Measurements from ENCODE around the gene SURF4.
"Not testable (repeated sequence)": the region's sequence is repeated elsewhere in the genome, so short reads cannot be mapped to it uniquely, and the experiment has no call there.

The SURF4 gene

DNA sequence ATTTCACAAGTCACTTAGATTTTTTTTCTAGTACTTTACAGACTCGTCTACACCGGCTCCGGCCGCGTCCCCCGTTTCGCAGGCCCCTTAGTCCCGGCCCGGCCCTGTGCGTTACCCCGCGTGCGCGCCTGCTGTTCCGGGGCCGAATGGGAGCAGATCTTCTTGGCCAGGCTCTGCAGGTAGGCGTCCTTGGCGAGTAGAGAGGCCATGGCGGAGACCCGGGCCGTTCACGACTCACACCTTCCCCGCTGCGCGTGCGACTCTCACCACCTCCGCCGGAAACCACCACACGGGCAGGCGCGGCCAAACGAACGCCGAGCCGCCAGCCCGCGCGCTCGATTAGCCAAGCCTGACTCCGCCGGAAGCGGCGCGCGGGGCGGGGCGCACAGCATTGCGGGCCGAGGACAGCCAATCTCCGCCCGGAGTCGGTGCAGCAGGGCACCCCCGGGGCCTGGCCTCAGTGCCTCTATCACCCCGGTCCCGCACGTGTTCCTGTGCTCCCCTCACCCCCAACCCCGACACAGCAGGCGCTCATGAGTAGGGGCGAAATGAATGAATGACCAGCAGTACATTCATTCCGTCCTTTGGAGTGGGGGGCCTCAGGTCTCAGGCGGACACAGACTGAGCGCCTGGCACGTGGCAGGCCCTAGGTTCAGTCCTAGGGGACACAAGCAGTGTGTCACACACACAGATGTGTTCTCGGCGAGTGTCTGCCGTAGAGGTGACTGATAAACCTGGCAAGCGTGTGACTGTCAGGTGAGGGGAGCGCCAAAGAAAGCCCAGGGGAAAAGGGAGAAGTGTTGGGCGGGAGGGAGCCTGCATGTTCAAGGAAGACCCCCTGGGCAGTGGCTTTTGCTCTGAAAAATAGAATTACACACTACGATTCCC, 39.7 kb downstream of the SURF4 start, which contains the start of gene SURF6:
TSS of gene SURF6 (minus strand) at position 265 of the 888 bp plus-strand sequence. CDS start at position 209, 56 bp downstream.
- DNase-seq (ENCODE audit: low read depth in 2 of 2, low spot score in 1 of 2): peak; percentile 85 to 86

DNA sequence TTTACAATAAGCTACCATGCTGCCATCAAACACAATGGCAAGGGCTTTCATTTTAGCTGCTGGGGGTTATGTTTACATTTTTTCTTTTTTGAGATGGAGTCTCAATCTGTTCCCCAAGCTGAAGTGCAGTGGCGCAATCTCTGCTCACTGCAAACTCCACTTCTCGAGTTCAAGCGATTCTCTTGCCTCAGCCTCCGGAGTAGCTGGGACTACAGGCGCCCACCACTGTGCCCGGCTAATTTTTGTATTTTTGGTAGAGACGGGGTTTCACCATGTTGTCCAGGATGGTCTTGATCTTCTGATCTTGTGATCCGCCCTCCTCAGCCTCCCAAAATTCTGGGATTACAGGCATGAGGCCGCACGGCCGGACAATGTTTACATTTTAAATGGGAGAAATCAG, 41.0 kb downstream of the SURF4 start:
- DNase-seq (ENCODE audit: low read depth in 2 of 2, low spot score in 1 of 2): not testable (repeated sequence)

DNA sequence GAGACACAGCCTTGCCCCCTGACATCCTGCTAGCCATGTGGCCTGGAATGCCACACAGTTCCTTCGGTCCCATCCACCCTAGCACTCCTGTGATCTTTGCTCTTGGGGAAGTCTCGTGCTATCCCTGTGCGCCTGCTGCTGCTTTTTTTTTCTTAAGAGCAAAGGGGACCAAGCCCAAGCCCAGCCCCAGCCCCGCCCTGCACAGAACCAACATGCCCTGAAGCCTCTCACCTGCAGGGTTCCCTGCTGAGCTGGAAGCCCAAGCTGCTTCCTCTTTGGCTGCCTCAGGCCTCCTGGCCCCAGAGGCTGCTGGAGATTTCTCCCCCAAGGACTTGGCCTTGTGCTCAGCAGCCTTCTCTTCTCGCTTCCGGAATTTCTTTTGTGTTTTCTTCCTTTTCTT, 41.7 kb downstream of the SURF4 start:
- DNase-seq (ENCODE audit: low read depth in 2 of 2, low spot score in 1 of 2): no peak

DNA sequence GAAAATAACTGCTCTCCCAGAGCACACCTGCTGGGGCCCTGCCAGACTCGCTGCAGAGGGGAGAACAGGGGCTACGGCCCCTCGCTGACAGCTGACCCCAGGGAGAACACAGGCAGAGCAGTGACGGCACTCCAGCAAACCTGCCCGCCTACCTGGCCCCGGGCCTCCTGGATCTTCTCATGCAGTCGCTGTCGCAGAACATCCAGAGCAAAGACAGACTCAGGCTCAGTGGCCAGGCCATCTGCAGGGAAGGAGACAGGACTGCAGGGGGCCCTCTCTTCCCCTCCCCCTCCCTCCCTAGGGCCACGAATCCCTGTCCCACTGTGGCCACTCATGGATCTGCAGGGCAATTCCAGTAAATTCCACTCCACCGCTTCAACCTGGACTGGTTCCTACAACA, 42.3 kb downstream of the SURF4 start:
- no peak for DNase-seq (ENCODE audit: low read depth in 2 of 2, low spot score in 1 of 2)

DNA sequence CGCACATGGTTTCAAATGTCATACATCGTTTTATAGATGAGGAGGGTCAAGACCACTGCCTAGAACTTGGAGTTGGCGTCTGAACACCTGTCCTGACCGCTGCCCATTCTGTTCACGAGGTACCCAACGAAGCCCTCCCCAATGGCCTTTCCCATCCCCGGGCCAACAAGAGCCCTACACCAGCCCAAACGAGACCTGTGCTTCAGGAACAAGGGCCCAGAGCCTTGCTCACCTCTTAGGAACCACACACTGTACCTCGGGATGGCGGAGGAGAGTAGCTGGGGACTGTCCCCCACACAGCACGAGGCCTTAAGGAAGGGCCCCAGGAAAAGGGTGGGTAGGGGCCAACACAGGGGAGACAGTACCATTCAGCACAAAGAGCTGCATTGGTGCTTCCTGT, 42.8 kb downstream of the SURF4 start:
- no peak for DNase-seq (ENCODE audit: low read depth in 2 of 2, low spot score in 1 of 2)

DNA sequence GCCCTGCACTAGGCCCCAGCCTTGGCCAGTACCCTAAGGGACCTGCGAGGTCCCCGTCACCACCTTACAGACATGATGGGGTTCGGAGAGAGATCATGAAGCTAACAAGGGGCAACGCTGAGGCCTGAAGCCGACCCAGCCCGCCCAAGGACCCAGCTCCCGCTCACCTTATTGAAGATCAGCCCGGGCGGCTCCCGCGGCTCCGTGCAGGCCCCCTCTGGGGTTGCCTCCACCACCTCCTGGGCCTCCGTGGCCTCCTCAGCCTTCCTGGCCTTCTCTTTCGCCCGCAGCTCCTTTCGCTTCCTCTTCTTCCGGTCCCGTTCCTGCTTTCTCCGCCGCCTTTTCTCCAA, 43.5 kb downstream of the SURF4 start:
- no peak for DNase-seq (ENCODE audit: low read depth in 2 of 2, low spot score in 1 of 2)

DNA sequence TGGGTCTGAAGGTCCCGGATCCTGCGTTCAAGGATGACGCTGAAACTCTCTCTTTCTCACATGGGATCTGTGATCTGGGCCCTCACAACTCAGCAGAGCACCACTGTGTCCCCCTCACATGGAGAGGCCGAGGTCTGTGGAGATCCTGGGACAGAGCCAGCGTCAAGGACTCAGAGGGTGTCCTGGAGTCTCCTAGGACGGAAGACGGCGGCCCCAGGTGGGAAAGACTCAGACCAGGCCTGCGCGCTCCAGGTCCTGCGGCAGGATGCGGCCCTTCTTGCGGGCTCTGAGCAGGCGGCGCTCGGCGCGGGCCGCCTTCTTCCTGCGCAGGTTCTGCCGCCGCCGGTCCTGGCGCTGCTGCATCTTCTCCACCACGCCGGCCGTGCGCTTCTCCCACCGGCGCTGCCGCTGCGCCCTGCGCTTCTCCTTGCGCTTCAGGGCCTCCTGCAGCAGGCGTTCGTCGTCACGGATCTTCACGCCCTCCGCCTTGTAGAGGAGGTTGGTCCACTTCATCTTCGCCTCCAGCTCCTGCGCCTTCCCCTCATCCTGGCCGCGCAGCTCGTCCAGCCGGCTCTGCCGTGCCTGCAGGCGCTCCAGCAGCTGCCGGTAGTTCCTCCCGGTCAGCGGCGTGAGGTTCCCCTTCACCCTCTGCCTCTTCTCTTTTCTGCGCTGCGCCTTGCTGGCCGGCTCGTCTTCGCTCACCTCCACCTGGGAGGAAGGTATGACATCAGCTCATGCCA, 44.0 kb downstream of the SURF4 start:
- DNase-seq (ENCODE audit: low read depth in 2 of 2, low spot score in 1 of 2): no peak

DNA sequence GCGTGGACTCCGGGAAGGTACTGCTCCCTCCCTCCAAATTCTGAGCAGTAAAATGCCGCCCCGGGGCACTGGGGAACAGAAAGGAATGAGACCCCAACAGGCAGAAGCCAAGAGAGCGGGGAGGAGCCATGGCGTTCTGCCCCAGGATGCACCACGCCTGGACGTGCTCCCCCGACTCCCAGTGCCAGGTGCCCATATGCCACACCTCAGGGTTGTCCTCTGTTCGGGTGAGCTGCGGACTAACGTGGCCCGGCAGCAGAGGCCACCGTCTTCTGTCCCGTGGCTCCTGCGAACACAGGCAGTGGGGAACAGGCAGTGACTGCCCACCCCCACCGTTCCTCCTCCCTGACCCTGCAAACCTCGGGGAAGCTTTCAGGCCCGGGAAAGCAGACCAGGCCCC, 44.6 kb downstream of the SURF4 start:
- DNase-seq (ENCODE audit: low read depth in 2 of 2, low spot score in 1 of 2): no peak

DNA sequence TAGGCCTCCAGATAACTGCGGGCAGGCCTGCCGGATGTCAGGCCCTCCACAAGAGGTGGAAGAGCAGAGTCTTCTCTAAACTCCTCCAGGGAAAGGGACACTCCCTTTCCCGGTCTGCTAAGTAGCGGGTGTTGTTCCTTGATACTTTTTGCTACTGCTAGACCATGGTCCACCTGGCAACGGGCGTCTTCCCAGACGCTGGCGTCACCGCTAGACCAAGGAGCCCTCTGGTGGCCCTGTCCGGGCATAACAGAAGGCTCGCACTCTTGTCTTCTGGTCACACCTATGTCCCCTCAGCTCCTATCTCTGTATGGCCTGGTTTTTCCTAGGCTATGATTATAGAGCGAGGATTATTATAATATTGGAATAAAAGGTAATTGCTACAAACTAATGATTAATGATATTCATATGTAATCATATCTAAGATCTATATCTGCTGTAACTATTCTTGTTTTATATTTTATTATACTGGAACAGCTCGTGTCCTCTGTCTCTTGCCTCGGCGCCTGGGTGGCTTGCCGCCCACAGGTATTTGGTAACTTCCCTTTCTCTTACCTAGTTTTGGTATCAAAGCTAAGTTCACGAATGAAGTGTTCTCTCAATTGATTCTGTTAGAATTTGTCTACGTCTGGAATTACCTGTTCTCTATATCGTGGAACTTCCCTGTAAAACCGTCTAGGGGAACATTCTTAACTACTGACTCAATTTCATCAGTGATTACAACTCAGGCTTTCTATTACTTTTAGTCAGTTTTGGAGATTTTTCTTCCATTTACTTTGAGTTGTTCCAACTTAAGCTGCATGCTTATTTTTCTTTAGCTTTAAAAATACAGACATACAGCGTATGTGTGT, 46.3 kb downstream of the SURF4 start:
- DNase-seq (ENCODE audit: low read depth in 2 of 2, low spot score in 1 of 2): not testable (repeated sequence)

DNA sequence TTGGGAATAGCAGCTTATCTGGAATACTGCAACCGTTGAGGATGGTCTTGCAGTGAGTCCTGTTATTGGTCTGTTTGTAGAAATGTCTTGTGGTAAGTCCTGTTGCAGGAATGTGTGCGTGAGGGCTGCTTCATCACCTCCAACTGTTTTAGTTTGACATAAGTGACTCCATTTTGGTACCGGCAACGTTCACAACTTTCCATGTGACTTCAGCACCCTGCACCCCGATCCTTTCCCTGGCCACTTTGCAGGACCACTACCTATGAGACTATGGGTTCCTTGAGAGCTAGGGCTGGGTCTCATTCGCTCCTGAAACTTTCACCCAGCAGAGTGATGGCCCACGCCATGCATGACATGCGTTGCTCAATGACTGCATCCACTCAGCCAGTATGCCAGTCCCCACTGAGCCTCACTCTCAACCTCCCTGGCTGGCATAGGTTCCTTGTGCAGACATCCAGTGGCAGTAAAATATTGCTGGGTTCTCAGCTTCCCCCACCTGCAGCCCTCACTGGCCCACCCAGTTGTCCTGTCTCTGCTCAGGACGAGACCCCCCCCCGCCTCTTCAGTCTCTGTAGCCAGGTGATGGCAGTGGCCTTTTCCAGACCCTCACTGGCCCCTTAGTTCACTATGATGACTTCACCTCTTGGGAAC, 47.9 kb downstream of the SURF4 start:
- no peak for DNase-seq (ENCODE audit: low read depth in 2 of 2, low spot score in 1 of 2)

DNA sequence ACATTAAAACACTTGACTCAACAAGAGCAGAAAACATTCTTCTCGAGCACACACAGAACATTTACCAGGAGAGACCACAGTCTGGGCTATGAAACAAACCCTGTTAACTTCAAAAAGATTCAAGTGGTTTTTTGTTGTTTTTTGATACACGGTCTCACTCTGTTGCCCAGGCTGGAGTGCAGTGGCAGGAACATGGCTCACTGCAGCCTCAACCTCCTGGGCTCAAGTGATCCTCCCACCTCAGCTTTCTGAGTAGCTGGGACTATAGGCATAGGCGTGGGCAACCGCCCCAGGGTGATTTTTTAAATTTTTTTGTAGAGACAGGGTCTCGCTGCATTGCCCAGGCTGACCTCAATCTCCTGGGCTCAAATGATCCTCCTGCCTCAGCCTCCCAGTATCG, 48.8 kb downstream of the SURF4 start:
- not testable (repeated sequence) for DNase-seq (ENCODE audit: low read depth in 2 of 2, low spot score in 1 of 2)

DNA sequence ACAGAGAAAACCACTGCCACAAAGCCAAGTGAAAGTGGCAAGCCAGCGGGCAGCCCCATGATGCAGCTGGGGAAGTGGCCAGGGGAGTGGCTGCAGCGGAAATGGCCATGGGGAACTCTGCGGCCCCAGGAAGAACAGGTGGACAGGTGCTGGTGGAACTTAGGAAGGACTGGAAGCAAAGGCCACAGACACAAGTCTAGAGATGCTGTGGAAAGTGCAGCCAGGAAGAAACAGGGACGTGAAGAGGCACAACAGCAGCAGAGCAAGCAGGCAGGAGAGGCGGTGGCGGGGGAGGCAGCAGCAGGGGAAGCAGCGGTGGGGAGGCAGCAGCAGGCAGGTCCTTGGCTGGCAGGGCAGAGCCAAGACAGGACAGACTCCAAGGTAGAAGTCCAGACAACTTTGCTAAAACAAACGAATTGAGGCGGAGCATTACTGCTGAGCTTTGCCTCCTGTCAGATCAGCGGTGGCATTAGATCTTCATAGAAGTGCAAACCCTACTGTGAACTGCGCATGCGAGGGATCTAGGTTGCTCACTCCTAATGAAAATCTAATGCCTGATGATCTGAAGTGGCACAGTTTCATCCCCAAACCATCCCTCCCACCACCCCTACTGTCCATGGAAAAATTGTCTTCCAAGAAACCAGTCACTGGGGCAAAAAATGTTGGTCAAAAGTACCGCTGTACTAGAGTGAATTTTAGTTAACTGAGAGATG, 51.7 kb downstream of the SURF4 start:
- no peak for DNase-seq (ENCODE audit: low read depth in 2 of 2, low spot score in 1 of 2)

DNA sequence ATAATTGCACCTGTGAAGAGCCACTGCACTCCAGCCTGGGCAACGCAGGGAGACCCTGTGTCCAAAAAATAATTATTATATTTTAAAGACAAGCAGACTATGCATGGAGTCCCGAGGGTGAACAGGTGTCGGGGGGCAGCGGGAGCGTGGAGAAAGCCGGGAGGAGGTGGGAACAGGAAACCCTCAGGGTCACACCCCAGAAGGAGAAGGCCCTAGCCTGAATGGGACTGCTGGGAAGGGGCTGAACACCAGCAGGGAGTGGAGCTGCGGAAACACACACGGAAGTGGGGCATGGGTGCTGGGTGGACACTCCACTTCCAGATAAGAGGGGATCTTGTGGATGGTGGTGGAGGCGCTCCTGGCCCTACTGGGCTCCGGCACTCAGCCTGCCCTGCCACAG, 52.6 kb downstream of the SURF4 start:
- no peak for DNase-seq (ENCODE audit: low read depth in 2 of 2, low spot score in 1 of 2)

DNA sequence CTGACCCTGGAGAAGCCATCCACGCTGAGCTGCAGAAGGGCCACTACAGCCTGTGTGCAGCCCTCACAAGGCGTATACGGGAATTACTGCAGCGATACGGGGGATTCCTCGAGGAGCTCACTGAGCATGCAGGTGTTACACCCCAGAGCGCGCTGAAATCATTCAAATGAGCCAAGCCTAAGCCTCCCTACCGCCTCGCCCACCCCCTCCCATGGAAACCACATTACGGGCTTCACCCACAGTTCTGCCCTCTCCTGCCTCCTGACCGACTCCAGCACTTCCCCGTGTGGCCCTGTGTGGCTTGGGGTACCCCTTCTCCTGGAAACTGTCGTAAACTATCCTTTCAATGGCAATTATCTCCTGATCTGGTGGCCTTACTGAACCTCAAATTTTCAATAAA, 53.2 kb downstream of the SURF4 start:
- no peak for DNase-seq (ENCODE audit: low read depth in 2 of 2, low spot score in 1 of 2)

DNA sequence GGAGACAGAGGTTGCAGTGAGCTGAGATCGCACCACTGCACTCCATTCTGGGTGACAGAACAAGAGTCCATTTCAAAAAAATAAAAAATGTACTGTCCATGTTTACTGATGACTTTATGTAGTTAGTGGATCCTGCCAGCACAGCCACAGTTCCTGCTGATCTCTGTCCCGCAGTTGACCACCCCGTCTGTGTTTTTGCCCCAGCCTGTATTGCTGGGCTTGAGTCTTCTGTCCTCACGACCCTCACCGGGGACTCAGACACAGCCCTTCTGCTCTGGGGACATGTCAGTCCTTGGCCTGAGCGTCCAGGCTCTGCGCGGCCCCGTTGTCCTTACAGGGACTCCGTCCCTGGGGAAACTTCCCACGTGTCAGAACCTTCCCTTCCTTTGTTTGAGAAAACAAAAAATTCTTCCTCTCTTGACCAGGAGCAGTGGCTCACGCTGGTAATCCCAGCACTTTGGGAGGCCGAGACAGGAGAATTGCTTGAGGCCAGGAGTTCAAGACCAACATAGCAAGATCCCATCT, 54.4 kb downstream of the SURF4 start:
- DNase-seq (ENCODE audit: low read depth in 2 of 2, low spot score in 1 of 2): no peak

DNA sequence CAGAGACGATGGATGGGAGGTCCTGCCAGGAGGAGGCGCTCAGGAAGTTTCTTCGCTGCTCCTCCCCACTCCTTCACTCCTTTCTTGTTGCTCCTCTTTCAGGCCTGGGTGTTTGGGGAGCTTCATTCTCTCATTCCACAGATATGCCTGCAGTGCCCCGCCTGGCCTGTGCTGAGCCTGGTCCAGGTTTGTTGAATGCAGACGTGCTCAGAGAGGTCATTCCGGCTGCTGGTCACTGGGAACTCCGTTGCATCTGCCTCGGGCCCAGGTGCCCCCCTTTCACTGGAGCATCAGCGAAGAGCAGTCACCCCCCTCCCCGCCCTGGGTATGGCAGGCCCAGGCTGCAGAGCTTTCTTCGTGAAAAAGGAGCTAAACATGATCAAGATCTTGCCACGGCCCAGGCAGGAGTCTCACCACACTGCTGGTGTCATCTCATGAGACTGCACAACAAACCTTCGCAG, 55.4 kb downstream of the SURF4 start:
- no peak for DNase-seq (ENCODE audit: low read depth in 2 of 2, low spot score in 1 of 2)

DNA sequence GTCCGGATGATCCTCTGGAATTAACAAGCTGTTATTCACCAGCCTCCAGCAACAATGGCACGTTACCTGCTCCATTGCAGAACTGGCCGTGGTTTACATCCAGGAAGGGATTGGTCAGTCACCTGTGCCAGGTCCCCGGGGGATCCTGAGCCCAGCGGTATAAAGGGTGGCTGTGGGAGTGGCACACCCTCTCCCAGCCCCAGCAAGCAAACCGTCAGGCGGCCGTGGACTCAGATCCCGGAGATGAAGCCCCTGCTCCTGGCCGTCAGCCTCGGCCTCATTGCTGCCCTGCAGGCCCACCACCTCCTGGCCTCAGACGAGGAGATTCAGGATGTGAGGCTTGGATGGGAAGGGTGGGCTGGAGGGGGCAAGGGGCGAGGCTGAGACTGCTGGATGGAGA, 58.3 kb downstream of the SURF4 start:
- DNase-seq (ENCODE audit: low read depth in 2 of 2, low spot score in 1 of 2): not testable (repeated sequence)

DNA sequence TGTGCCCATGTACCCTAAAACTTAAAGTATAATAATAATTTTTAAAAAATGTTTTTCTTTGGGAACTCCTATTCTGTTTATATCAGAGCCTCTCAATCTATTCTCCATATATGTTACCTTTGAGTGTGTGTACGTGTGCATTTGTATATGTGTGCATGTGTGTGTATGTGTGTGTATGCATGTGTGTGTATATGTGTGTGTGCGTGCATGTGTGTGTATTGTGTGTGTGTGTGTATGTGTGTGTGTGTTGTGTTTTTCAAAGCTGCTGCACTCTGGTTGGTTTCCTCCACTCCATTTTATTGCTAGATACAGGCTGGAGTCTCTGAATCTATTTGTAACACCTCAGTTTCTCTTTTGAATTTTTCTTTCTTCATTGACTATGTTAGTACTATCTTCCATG, 59.9 kb downstream of the SURF4 start:
- no peak for DNase-seq (ENCODE audit: low read depth in 2 of 2, low spot score in 1 of 2)

Data from stimulated activated CD8-positive, alpha-beta memory T cell treated with anti-CD3 and anti-CD28 coated beads, Interleukin-4, amount 100 ng/mL, for 1 hour (primary cell).